H9 (cell line): Measurements from ENCODE around the gene GPR32. TPM values are rescaled to one million over a fixed set of nuclear protein-coding genes. Genes with fewer than 3 reads are reported as not detected.

Experiments
- DNase-seq: peaks from one replicate; pipeline ENCODE4 v3.0.0-alpha.2; 2017
- H2AFZ ChIP-seq: one replicate; pipeline ENCODE4 v1.6.1; 2013; ENCODE audit warnings: mild to moderate bottlenecking, low read length, control low read depth, moderate library complexity
- H2AK5ac ChIP-seq: 2 replicates; pipeline ENCODE4 v1.6.1; 2013; ENCODE audit warnings: low read length, control low read depth, mixed read lengths; ENCODE audit not compliant: insufficient read length
- H2BK120ac ChIP-seq: one replicate; pipeline ENCODE4 v1.6.1; 2013; ENCODE audit warnings: low read depth, mild to moderate bottlenecking, low read length, control low read depth, inconsistent platforms; ENCODE audit not compliant: poor library complexity, severe bottlenecking
- H2BK12ac ChIP-seq: 2 replicates; pipeline ENCODE4 v1.6.1; 2013; ENCODE audit warnings: low read length, control low read depth, mixed read lengths, low read depth; ENCODE audit not compliant: insufficient read length
- H2BK15ac ChIP-seq: 2 replicates; pipeline ENCODE4 v1.6.1; 2013; ENCODE audit warnings: low read depth, low read length, control low read depth
- H2BK20ac ChIP-seq: one replicate; pipeline ENCODE4 v1.6.1; 2013; ENCODE audit warnings: low read depth, mild to moderate bottlenecking, low read length, control low read depth, inconsistent platforms; ENCODE audit not compliant: poor library complexity, severe bottlenecking
- H2BK5ac ChIP-seq: 2 replicates; pipeline ENCODE4 v1.6.1; 2013; ENCODE audit warnings: low read length, control low read depth, mixed read lengths; ENCODE audit not compliant: insufficient read length
- H3K14ac ChIP-seq: 2 replicates; pipeline ENCODE4 v1.6.1; 2013; ENCODE audit warnings: low read length, control low read depth; ENCODE audit not compliant: insufficient read depth
- H3K18ac ChIP-seq: 2 replicates; pipeline ENCODE4 v1.6.1; 2013; ENCODE audit warnings: low read depth, mild to moderate bottlenecking, mixed read lengths, low read length, control low read depth; ENCODE audit not compliant: insufficient read length
- H3K23ac ChIP-seq: 2 replicates; pipeline ENCODE4 v1.6.1; 2013; ENCODE audit warnings: low read length, control low read depth, mixed read lengths, low read depth; ENCODE audit not compliant: insufficient read length
- H3K23me2 ChIP-seq: 2 replicates; pipeline ENCODE4 v1.6.1; 2013; ENCODE audit warnings: low read depth, mild to moderate bottlenecking, mixed read lengths, low read length, control low read depth; ENCODE audit not compliant: insufficient read length, poor library complexity, severe bottlenecking
- H3K27ac ChIP-seq: 2 replicates; pipeline ENCODE4 v1.5.1; 2013; ENCODE audit warnings: low read length, control low read depth, mixed read lengths, low read depth; ENCODE audit not compliant: insufficient read length
- H3K27me3 ChIP-seq: 2 replicates; pipeline ENCODE4 v1.6.1; 2013; ENCODE audit warnings: low read length, control low read depth, inconsistent platforms; ENCODE audit not compliant: insufficient read depth
- H3K4ac ChIP-seq: 2 replicates; pipeline ENCODE4 v1.6.1; 2013; ENCODE audit warnings: low read depth, mild to moderate bottlenecking, control low read depth, inconsistent platforms, low read length, moderate library complexity
- H3K4me1 ChIP-seq: 2 replicates; pipeline ENCODE4 v1.6.1; 2013; ENCODE audit warnings: low read length, control low read depth, inconsistent platforms; ENCODE audit not compliant: insufficient read depth
- H3K4me2 ChIP-seq: 2 replicates; pipeline ENCODE4 v1.6.1; 2013; ENCODE audit warnings: low read length, control low read depth, mixed read lengths; ENCODE audit not compliant: insufficient read length, insufficient read depth
- H3K56ac ChIP-seq: 2 replicates; pipeline ENCODE4 v1.6.1; 2013; ENCODE audit warnings: low read depth, mild to moderate bottlenecking, mixed read lengths, low read length, control low read depth; ENCODE audit not compliant: insufficient read length
- H3K79me1 ChIP-seq: 2 replicates; pipeline ENCODE4 v1.6.1; 2013; ENCODE audit warnings: low read depth, mild to moderate bottlenecking, moderate library complexity, low read length, control low read depth, inconsistent platforms; ENCODE audit not compliant: insufficient read depth, poor library complexity, severe bottlenecking
- H3K79me2 ChIP-seq: 2 replicates; pipeline ENCODE4 v1.6.1; 2013; ENCODE audit warnings: low read length, control low read depth, inconsistent platforms; ENCODE audit not compliant: insufficient read depth
- H3K9ac ChIP-seq: 2 replicates; pipeline ENCODE4 v1.6.1; 2013; ENCODE audit warnings: low read length, control low read depth, mixed read lengths; ENCODE audit not compliant: insufficient read length; ENCODE audit errors: extremely low read depth
- H3K9me3 ChIP-seq: one replicate; pipeline ENCODE4 v1.6.1; 2013; ENCODE audit warnings: low read depth, low read length, inconsistent platforms; ENCODE audit not compliant: control insufficient read depth
- H3T11ph ChIP-seq: one replicate; pipeline ENCODE4 v1.6.1; 2013; ENCODE audit warnings: mild to moderate bottlenecking, low read length, control low read depth, inconsistent platforms
- H4K20me1 ChIP-seq: one replicate; pipeline ENCODE4 v1.6.1; 2013; ENCODE audit not compliant: control insufficient read depth, insufficient read length, insufficient read depth
- H4K5ac ChIP-seq: 2 replicates; pipeline ENCODE4 v1.6.1; 2013; ENCODE audit warnings: low read depth, mild to moderate bottlenecking, mixed read lengths, low read length, control low read depth; ENCODE audit not compliant: insufficient read length
- H4K8ac ChIP-seq: replicated peaks from 2 replicates; pipeline ENCODE4 v1.6.1; 2013; ENCODE audit warnings: low read length, control low read depth, mixed read lengths, low read depth; ENCODE audit not compliant: insufficient read length
- H4K91ac ChIP-seq: 2 replicates; pipeline ENCODE4 v1.6.1; 2013; ENCODE audit warnings: low read depth, mild to moderate bottlenecking, moderate library complexity, mixed read lengths, low read length, control low read depth; ENCODE audit not compliant: insufficient read length
- H3K27ac Mint-ChIP-seq, 3 experiments: 2 replicates in 2 of 3; 3 replicates in 1 of 3; pipeline ENCODE4 v1.8.0; 2020 to 2021; ENCODE audit warnings: mixed read lengths in 3 of 3, mild to moderate bottlenecking in 1 of 3, moderate library complexity in 1 of 3
- H3K27me3 Mint-ChIP-seq: 2 replicates; pipeline ENCODE4 v1.8.0; 2021; ENCODE audit warnings: low read depth, mild to moderate bottlenecking, moderate library complexity, mixed read lengths
- H3K36me3 Mint-ChIP-seq, 3 experiments: 2 replicates in 2 of 3; 3 replicates in 1 of 3; pipeline ENCODE4 v1.8.0; 2020 to 2021; ENCODE audit warnings: low read depth in 3 of 3, mixed read lengths in 3 of 3; ENCODE audit not compliant: insufficient read depth in 1 of 3
- H3K4me1 Mint-ChIP-seq, 2 experiments: 2 replicates each; pipeline ENCODE4 v1.8.0; 2020; ENCODE audit warnings: mixed read lengths in 2 of 2
- H3K4me3 Mint-ChIP-seq, 2 experiments: 2 replicates in 1 of 2; 3 replicates in 1 of 2; pipeline ENCODE4 v1.8.0; 2020 to 2021; ENCODE audit warnings: mild to moderate bottlenecking in 2 of 2, mixed read lengths in 2 of 2, moderate library complexity in 1 of 2
- H3K9me3 Mint-ChIP-seq, 2 experiments: 2 replicates in 1 of 2; 3 replicates in 1 of 2; pipeline ENCODE4 v1.8.0; 2020; ENCODE audit warnings: mild to moderate bottlenecking in 2 of 2, mixed read lengths in 2 of 2, moderate library complexity in 1 of 2
- CTCF ChIP-seq: fragments of 200-600 bp; sonication (generic); conservative IDR thresholded peaks from 3 replicates; pipeline ENCODE4 v1.8.0; 2021; ENCODE audit warnings: antibody characterized with exemption, mild to moderate bottlenecking
- WGBS: extraction: QIAGEN DNeasy Blood & Tissue Kit; methylation state at CpG from one replicate; pipeline ENCODE4 v1.1.7; 2013; ENCODE audit warnings: missing lambda C conversion rate, low lambda C conversion rate, mixed read lengths; ENCODE audit not compliant: insufficient read length; ENCODE audit errors: extremely low coverage; 5-methylcytosine and 5-hydroxymethylcytosine counted together
- total RNA-seq: library from RNA; stranded (reverse); gene quantifications from 2 replicates; pipeline ENCODE4 v1.2.1, GENCODE V29; 2021

The GPR32 gene
- total RNA-seq, 1 experiment from 2014 or later, result not detected

- Histone ChIP-seq H4K5ac (no peak overlapping the region), H3K79me1 (no peaks in the 10 kb centered on the region), H3K27ac (no peak overlapping the region), H3K27me3 (no peaks in the 10 kb centered on the region), H3K18ac (no peak overlapping the region), H2AK5ac (no peak overlapping the region), H3K23me2 (no peaks in the 10 kb centered on the region), H3K4ac (no peak overlapping the region), H4K20me1 (no peaks in the 10 kb centered on the region), H3K9ac (no peak overlapping the region), H2BK5ac (no peak overlapping the region), H2BK120ac (no peak overlapping the region), H3K9me3 (no peaks in the 10 kb centered on the region), H3K56ac (no peak overlapping the region), H2AFZ (no peak overlapping the region), H3K14ac (no peak overlapping the region), H2BK20ac (no peak overlapping the region), H2BK12ac (no peak overlapping the region), H3T11ph (no peak overlapping the region), H2BK15ac (no peak overlapping the region), H3K4me1 (no peaks in the 10 kb centered on the region), H4K8ac (no peak overlapping the region), H4K91ac (no peak overlapping the region), H3K79me2 (no peaks in the 10 kb centered on the region), H3K4me2 (no peak overlapping the region), H3K23ac (no peak overlapping the region)
- WGBS, result no CpG with 5 or more reads among the region's 15 CpGs
- H3K9me3 Mint-ChIP-seq, result no peaks in the 10 kb centered on the region
- H3K36me3 Mint-ChIP-seq, result no peaks in the 10 kb centered on the region
- no peak overlapping the region; a peak in 1 of 7 replicates for H3K27ac Mint-ChIP-seq
- H3K4me3 Mint-ChIP-seq, result no peak overlapping the region
- no peak for DNase-seq
- TF ChIP-seq CTCF, result no peak
- H3K27me3 Mint-ChIP-seq, result peaks cover 18% of the 10 kb centered on the region
- no peaks in the 10 kb centered on the region for H3K4me1 Mint-ChIP-seq
Observed at GRCh38 chr19:50750010-50750409, 20.3 kb upstream of the GPR32 start.
